ENCODE measurements around the gene SDS. TPM values are rescaled to one million over a fixed set of nuclear protein-coding genes. Genes with fewer than 3 reads are reported as not detected.

The SDS gene
- polyA plus RNA-seq, 3 donors = 0.19 to 0.53 (median 0.45) TPM

DNA sequence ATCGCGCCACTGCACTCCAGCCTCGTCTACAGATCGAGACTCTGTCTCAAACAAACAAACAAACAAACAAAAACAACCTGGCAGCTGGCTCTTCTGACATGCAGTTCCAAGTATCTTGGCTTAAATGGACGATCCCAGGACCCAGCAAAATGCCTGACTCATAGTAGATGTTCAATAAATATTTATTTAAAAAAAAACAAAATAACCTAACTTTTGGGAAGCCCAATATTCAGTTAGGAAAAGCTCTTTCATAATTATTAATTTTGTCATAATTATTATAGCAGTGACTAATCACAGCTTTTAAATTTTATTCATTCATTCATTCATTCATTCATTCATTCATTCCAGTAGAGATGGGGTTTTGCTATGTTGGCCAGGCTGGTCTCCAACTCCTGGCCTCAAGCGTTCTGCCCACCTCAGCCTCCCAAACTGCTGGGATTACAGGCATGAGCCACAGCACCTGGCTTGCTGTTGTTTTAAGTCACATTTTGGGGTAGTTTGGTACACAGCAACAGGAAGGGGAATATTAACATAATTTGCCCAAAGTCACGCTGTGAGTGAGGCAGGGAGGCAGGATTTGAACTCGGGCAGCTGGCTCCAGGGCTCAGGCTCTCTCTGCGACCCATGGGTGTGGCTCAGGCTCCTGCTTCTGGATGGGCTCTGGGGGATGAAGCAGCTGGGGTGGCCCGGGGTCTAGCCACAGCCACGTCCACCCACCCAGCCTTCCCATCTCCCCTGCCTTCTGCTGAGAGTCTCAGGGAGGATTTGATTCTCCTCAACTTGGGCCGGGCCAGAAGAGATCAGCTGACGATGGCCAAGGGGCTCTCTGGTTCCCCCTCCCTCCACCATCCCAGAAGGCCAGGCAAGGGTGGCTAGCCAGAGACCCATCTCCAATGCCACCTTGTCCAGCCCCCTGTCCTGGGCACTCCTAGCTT lies 2.4 kb downstream of the SDS start:
- DNase-seq = no peak

DNA sequence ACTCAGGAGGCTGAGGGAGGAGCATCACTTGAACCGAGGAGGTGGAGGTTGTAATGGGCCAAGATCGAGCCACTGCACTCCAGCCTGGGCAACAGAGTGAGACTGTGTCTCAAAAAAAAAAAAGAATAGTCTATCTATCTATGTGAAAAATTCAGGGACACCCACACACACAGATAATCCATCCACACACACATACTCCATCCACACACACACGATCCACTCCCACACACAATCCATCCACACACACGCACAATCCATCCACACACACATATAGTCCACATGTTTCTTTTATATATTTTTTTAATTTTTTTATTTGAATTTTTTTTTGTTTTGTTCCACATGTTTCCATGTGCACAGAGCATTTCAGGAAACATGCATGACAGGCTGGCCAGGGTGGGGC lies 3.3 kb downstream of the SDS start:
- no peak for DNase-seq

DNA sequence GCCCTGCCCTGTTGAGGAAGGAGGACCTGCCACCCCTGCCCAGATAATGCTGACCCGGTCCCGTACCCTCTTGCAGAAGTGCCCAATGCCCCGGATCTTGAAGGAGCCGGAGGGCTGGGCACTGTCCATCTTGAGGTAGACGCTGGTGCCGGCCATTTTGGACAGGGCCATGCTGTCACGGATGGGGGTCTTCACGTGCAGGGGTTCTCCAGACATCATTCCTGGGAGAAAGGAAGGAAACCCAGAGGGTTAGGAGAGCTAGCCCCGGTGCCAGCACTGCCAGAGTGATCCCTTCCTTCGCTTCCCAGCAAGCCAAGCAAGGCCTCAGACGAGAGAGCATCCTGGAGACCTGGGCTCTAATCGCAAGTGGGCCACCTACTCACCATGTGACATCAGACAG lies 4.2 kb downstream of the SDS start:
- no peak for DNase-seq

DNA sequence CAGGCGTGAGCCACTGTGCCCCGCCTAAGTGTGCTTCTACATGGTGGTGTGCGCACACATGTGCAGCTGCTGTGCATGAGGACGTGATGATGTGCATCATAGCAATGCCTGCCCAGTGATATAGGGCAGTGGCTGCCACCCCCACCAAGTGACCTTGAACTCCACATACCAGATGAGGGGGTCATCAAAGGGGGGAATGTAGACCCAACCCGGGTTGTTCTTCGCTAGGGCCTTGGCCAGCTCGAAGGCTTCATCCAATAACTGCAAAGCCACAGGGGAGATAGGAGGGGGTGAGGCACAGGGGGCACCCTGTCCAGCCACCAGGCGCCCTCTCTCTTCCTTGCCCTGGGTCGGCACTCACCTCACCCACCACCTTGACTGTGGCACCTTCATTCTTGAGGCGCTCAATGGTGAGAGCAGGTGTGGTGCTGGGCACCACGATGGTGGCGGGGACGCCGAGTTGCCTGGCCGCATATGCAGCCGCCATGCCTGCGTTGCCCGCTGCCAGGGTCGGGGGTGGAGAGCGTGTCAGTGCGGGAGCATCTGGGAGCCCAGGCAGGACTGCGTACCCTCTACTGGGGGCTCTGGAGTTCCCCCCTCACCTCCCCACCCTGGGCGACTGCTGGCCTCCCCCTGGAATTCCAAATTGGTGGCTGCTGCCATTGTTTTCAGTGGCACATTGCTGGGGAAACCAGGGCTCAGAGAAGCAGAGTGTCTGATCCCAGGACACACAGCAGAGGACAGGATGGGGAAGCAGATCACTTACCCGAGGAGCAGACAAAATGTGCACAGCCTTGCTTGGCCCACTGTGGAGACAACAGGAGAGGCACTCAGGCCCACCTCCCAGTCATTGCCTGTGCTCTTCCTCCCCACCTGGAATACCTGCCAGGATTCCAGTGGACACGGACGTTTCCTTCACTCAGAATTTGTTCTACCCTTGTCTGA lies 5.1 kb downstream of the SDS start:
- no peak for DNase-seq

DNA sequence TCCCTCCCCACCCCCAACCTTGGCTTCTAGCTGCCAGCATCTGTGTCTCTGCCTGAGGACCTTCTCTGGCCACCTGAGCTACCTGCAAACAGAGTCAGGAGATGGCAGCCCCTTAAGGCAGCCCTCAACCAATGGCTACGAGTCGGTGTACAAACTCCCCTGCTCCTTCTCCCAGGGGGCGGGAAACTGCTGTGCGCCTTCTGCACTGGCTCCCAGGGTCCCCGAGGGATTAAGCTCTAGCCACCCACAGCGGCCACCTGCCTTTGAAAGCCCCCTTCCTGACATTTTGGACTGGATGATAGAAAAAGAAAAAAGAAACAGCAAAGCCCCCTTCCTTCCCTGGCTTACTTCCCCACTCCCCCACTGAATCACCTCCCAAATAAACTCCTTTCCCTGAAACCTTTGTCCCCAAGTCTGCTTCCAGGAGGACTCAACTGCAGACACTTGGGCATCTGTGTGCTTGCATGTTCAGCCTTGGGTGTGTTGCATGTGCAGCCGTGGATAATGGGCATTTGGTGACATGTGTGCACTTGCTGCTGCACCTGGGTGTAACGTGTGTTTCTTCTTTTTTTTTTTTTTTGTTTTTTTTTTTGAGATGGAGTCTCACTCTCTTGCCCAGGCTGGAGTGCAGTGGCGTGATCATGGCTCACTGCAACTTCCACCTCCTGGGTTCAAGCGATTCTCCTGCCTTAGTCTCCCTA lies 6.0 kb downstream of the SDS start:
- no peak for DNase-seq

DNA sequence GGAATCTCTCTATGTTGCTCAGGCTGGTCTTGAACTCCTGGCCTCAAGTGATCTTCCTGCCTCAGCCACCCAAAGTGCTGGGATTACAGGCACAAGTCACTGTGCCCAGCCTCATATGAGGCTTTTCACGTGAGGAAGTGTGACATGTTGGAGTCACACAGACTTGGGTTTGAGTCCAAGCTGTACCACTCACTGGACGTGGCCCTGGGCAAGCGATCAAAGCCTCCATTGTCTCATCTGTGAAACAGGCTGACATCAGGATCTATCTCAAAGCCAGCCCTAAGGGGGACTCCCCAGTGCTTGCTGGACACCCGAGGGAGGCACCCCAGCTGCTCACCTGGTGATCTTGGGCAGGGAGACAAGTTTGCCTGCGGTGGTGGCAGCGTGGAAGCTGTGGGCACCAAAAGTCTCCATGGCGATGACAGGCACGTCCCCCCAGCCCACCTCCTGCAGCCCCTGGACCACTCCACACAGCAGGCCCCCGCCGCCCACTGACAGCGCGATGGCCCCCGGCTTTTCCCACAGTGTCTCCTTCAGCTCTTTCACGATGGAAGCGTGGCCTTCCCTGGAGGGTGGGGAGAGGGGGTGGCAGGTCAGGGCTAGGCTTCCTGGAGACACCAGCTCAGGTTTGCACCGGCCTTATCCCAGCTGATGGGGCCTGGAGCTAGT lies 6.7 kb downstream of the SDS start:
- no peak for DNase-seq

DNA sequence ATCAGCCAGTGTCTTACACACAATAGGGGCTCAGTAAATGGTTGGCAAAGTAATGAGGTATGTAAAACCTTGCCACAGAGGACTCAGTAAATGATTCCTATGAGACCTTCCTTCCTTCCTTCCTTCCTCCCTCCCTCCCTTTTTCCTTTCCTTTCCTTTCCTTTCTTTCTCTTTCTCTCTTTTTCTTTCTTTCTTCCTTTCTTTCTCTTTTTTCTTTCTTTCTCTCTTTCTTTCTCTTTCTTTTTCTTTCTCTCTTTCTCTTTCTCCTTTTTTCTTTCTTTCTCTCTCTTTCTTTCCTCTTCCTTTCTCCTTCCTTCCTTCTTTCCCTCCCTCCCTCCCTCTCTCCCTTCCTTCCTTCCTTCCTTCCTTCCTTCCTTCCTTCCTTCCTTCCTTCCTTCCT lies 7.5 kb downstream of the SDS start:
- DNase-seq = no peak

DNA sequence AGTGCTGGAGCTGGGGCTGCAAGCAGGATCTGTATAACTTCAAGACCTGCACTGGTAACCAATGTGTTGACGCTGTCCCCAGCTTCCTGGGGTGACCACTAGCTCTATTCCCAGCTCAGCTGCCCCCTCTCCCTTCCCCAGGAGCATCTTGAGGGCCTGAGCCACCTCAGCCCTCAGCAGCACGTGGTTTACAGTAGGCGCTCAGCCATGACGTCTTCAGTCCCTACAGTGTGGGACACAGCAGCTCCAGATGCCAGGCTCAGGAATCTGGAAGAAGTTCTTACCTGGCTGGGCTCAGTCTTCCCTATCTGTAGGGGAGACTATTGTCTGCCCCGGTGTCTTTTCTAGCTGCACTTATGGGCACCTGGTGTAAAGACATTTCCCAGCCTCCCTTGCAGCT lies 8.6 kb downstream of the SDS start:
- no peak for DNase-seq

DNA sequence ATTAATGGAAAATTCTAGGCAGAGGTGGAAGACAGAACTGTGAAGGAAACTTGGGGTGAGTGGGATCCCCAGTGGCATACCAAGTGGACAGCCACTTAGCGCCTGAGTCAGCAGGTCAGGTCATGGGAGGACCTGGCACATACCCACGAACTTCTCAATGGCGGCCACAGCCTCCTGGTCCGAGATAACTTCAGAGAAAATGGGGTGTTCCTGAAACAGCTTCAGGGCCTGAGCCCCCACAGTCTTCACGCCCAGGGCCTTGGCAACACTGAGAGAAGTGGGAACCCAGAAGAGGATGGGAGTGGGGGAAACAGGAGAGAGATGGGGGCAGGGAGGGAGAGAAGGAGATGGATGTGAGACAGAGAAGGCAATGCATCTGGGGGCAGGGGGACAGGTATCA lies 9.9 kb downstream of the SDS start:
- no peak for DNase-seq

DNA sequence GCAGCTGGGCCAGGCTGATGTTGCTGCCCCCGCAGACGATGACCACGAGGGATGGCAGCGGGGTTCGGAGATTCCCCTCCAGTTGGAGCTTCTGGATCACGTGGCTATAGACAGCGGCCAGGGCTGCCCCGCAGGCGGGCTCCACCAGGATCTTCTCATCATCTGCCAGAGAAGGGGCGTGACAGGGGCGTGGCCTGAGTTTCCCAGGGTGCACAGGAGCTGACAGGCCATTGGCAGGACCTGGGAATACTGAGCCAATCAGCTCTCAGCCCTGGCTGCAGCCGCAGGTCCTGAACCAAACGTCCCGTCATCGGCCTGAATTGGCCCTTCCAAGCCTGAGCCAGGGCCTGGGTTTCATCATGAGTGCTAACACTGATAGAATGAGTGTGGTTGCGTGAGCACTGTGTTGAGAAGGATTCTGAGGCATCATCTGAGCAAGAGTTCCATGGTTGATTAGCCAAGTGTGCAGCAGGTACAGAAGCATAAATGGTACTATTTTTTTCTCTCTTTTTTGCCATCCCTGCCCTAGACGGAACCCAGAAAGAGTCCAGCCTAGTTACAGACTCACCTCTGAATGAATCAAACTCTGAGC lies 10.6 kb downstream of the SDS start:
- no peak for DNase-seq

DNA sequence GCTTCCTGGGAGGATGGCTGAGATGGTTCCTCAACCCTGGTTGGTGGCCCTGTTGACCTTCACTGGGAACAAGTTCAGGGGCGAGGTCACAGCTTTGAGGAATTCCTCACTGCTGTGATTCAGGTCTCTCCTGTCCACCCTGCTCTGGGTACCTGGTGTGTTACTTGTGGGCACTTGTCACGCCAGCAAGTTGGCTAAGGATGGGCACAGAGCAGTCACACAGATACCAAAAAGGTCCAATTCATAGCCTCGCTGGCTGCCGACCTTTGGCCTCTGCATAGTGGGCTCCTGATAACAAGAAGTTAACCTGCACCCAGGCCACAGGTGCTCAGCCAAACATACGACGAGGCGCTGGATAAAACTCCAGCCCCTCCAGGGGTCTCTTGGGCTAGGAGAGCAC lies 11.2 kb downstream of the SDS start:
- no peak for DNase-seq

DNA sequence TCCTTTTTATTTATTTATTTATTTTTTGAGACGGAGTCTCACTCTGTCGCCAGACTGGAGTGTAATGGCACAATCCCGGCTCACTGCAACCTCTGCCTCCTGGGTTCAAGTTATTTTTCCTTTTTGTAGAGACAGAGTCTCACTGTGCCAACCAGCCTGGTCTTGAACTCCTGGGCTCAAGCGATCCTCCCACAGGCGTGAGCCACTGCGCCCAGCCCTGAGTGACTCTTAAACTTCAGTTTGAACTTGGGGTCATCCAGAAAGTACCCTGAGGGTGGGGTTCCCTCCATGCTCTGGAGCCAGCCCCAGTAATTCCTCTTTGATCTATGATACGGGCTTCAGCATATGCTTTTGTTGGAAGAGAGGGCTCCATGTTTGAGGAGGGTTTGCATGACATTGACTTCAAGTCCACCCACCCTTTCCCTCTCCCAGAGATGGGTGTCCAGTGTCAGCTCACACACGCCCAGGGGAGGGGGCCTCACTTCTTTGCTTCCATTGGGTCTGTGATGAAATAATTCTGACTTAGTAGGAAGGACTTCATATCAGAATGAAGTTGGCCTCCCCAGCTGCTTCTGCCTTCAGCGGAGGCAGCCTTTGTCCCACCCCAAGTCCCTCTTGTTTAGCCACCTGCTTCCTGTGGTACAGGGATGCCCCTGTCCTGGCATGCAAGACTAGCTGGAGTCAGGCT lies 11.9 kb downstream of the SDS start:
- DNase-seq = no peak

DNA sequence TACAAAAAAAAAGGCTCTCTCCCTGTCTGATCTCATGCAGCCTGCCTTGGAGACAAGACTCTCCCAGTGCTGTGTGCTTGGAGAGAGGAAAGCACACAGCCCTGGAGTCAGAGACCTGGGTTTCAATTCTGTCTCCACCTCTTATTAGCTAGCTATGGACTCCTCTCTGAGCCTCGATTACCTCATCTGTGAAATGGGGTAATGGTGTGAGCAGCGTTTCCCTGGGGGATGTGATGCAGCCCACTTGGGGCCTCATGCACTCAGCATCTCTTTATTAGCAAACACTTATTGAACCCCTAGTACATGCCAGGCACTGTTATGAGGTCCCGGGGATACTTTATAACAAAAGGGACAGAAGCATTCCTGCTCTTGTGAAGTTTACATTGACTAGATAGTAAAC lies 12.5 kb downstream of the SDS start:
- no peak for DNase-seq

DNA sequence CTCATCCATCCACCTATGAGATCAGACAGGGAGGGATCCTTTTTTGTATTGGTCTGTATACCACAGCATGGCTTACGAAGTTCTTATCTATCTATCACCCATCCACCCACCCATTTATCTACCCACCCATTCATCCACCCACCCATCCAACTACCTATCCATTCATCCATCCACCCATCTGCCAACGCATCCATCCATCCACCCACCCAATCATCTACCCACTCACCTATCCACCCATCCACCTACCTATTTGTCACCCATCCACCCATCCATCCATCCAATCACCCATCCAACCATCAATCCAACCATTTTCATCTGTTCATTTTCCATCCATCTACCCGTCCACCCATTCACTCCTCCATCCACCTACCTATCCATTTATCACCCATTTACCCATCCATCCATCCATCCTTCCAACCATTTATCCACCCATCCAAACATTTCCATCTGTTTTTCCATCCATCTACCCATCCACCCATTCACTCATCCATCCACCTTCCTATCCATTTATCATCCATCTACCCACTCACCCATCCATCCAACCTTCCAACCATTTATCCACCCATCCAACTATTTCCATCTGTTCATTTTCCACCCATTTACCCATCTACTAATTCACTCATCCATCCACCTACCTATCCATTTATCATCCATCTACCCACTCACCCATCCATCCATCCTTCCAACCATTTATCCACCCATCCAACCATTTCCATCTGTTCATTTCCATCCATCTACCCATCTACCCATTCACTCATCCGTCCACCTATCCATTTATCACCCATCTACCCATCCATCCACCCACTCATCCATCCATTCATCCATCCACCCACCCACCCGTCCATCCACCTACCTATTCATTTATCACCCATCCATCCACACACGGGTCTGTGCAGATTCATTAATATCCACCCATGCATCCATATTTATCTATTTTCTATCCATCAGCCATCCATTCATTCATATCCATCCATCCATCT lies 13.3 kb downstream of the SDS start:
- no peak for DNase-seq

DNA sequence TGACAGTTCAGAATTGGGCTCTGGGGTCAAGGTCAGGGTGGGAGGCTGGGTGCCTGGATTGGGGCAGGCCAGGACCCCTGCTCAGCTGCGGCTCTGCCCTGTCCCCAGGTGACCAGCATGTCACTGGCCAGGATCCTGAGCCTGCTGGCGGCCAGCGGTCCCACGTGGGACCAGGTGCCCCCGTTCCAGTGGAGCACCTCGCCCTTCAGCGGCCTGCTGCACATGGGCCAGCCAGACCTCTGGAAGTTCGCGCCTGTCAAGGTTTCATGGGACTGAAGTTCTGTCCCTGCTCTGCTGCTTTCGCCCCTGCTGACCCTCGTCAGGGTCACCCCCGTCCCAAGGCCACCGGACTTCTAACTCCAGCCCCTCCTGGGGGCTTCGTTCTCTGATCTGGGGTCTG lies 15.3 kb downstream of the SDS start:
- no peak for DNase-seq

DNA sequence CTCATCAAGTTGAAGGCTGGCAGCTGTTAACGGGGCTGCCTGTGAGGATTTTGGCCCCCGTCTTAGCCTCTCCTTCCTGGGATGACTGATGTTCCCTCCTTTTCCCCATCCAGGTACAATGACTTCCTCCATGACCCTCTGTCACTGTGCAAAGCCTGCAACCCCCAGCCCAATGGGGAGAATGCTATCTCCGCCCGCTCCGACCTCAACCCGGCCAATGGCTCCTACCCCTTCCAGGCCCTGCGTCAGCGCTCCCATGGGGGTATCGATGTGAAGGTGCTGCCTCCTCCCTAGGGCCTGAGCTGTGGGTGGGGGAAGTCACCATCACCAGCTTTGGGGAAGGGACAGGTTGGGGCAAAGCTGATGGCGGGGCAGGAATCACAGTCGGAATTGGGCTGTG lies 16.1 kb downstream of the SDS start:
- DNase-seq = no peak

DNA sequence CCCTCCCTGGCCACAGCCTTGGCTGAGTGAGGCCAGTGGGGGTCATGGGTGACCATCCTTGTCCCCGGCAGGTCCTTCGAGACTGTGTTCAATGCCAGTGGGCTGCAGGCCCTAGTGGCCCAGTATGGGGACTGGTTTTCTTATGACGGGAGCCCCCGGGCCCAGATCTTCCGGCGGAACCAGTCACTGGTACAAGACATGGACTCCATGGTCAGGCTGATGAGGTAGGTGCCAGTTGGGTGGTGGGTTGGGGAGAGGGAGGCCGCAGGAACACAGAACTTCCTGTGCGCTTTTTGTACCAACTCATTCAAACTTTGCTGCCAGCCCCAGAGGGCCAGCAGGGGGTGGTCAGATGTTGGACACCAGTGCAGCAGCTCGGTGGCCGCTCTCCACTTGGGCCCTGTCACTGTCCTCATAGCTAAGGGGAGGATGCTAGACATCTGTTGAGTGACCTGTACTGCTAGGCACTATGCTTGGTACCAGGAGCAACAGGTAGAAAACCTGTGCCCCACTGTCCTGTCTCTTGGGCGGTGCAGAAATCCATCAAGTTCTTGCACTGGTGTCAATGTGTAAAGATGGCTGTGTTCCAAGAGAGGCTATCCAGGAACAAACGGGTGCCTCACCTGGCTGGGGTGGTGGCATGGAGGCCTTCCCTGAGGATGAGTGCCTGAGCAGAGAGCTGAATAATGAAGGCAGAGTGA lies 16.7 kb downstream of the SDS start:
- DNase-seq = no peak

DNA sequence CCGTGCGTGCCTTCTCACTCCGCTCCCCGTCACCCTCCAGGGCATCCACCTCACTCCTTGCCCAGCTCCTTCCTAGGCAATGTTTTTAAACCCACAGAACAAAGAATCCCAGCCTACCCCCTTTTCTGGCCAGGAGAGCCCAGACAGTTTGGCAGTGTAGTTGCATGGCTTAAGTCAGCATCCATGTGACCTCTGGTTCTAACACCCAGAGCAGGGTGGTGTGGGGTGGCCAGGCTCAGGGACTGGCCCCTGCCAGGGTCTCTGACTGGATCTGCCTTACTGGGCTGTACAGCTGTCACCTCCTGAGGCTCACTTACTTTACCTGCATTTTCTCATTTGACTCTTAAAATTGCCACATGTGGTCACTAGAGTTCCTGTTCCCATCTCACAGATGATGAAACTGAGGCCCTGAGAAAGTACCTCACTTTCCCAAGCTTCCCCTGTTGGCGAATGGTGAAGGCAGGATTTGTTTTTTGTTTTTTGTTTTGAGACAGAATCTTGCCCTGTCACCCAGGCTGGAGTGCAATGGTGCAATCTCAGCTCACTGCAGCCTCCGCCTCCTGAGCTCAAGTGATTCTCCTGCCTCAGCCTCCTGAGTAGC lies 18.3 kb downstream of the SDS start:
- DNase-seq = no peak
